IPS-18c (cell line): Measurements from ENCODE around the gene POGLUT3.

Experiments
- H3K4me3 ChIP-seq: 2 replicates; pipeline ENCODE4 v1.7.0; 2013; ENCODE audit warnings: low read depth, mild to moderate bottlenecking, low read length, moderate library complexity; ENCODE audit not compliant: insufficient read depth
- H3K9me3 ChIP-seq: one replicate; pipeline ENCODE4 v1.6.1; 2013; ENCODE audit warnings: mild to moderate bottlenecking, low read length, moderate library complexity; ENCODE audit not compliant: control insufficient read depth, insufficient read depth

The POGLUT3 gene

DNA sequence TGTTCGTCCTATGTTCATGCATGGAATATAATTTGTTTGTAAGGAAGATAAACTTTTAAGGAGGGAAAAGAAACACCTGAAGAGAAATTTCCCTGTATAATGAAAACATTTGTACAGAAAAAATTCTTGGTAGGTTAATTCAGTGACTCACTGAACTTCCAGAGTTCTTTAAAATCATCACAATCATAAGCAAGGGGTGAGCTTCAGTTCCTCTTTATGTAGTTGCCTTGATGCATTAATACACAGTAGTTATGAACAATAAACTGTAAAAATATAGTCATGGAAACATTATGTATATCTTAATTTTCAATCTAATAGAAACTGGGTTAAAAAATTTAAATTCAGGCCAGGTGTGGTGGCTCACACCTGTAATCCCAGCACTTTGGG is 29.7 kb downstream of the POGLUT3 start:
- Histone ChIP-seq H3K4me3 (no peak overlapping the region), H3K9me3 (no peaks in the 10 kb centered on the region)

DNA sequence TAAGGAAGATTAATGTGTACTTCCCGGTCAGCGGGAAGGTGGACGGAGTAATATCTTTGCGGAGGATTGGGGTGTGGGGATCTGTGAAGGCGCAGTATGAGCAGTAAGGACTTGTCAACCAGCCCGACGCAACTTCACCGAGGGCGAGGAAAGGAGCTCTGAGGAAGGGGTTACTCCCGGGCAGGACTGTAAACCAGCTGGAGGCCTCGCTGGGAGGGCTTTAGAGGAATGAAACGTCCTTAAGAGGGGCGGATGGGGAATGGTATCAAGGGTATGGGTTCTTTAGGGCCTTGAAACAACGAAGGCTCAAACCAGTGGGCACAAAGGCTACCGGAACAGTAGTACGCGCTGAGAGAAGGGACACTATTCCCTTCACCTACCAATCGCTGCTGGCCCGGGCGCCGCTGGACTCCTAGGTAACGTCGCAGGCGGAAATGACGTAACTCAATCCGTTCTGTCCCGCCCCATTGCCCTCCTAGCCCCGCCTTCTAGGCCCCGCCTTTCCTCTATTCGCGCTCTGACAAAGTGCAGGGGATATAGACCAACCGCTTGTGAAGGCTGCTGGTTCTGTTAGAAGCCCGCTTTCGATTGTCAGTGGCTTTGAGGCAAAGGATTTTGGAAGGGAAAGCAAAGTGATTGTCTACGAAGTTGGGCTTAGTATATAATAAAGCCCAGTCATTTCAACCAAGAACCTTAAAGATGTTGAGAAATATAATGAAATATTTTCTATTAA is 30.9 kb downstream of the POGLUT3 start, which contains the start of gene C11orf65:
Gene C11orf65 (minus strand): TSS at position 439 of the 733 bp plus-strand sequence. CDS start 5,970 bp downstream, outside the sequence.
- Histone ChIP-seq H3K9me3 (no peaks in the 10 kb centered on the region), H3K4me3 (peak within 1 kb of the TSS; percentile 78)

DNA sequence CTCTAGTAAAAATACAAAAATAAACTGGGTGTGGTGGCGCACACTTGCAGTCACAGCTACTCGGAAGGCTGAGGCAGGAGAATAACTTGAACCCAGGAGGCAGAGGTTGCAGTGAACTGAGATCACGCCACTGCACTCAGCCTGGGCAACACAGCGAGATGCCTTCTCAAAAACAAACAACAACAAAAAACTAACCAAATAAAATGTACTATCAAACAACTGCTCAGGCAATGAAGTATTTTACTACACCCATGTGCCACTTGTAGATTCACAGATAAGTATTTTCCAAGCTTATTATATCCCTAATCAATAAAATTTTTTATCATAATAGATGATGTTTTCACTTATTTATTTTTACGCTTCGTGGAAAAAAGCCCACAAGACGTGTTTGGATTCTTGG is 31.8 kb downstream of the POGLUT3 start:
- Histone ChIP-seq H3K4me3 (peak overlapping the region; percentile 78; the same call in 1 of the 2 replicates), H3K9me3 (no peaks in the 10 kb centered on the region)

- no peak overlapping the region for H3K4me3 ChIP-seq
- no peaks in the 10 kb centered on the region for H3K9me3 ChIP-seq
Measured at GRCh38 chr11:108453207-108453835, 44.9 kb downstream of the POGLUT3 start.
